SK-N-SH treated with all-trans-retinoic acid at 6 μM for 48 hours (cell line): ENCODE results near the gene TRPM5.

ENCODE experiments used
- ATAC-seq: fragments of 200-7000 bp; cut with Tn5 transposase; 3 replicates; pipeline ENCODE4 v1.9.1; 2020; ENCODE audit warnings: mild to moderate bottlenecking, moderate library complexity
- ARNTL ChIP-seq: fragments of 450-650 bp; formaldehyde crosslinking; IDR thresholded peaks from 2 replicates; pipeline ENCODE4 v1.5.0; 2020; ENCODE audit warnings: low read depth, mild to moderate bottlenecking, moderate library complexity, borderline replicate concordance
- BACH2 ChIP-seq: fragments of 250-450 bp; sonication (Bioruptor Pico); IDR thresholded peaks from 2 replicates; pipeline ENCODE4 v1.9.0; 2021; ENCODE audit warnings: mild to moderate bottlenecking, borderline replicate concordance
- CREB5 ChIP-seq: fragments of 250-450 bp; sonication (Bioruptor Pico); IDR thresholded peaks from 2 replicates; pipeline ENCODE4 v1.5.1; 2020; ENCODE audit warnings: low read depth, mild to moderate bottlenecking, moderate library complexity
- CSDC2 ChIP-seq: fragments of 250-450 bp; sonication (Bioruptor Pico); IDR thresholded peaks from 2 replicates; pipeline ENCODE4 v1.5.0; 2020; ENCODE audit warnings: mild to moderate bottlenecking, moderate library complexity
- ESRRG ChIP-seq: fragments of 250-450 bp; sonication (Bioruptor Pico); IDR thresholded peaks from 2 replicates; pipeline ENCODE4 v1.6.1; 2021; ENCODE audit warnings: mild to moderate bottlenecking
- GLIS3 ChIP-seq: fragments of 250-450 bp; sonication (Bioruptor Pico); IDR thresholded peaks from 2 replicates; pipeline ENCODE4 v1.5.0; 2020; ENCODE audit warnings: mild to moderate bottlenecking, moderate library complexity
- ISL1 ChIP-seq: fragments of 250-450 bp; sonication (Bioruptor Pico); IDR thresholded peaks from 2 replicates; pipeline ENCODE4 v2.1.2; 2022; ENCODE audit warnings: mild to moderate bottlenecking, moderate library complexity
- OSR1 ChIP-seq: fragments of 250-450 bp; sonication (Bioruptor Pico); IDR thresholded peaks from 2 replicates; pipeline ENCODE4 v1.8.0; 2022; ENCODE audit warnings: moderate library complexity, mild to moderate bottlenecking, inconsistent platforms
- POU6F1 ChIP-seq: fragments of 250-450 bp; sonication (Bioruptor Pico); IDR thresholded peaks from 2 replicates; pipeline ENCODE4 v1.8.0; 2021; ENCODE audit warnings: low read depth, mild to moderate bottlenecking, moderate library complexity, borderline replicate concordance
- PPARA ChIP-seq: fragments of 250-450 bp; sonication (Bioruptor Pico); IDR thresholded peaks from 2 replicates; pipeline ENCODE4 v1.5.0; 2020; ENCODE audit warnings: mild to moderate bottlenecking, borderline replicate concordance
- RARB ChIP-seq: fragments of 250-450 bp; sonication (Bioruptor Pico); IDR thresholded peaks from 2 replicates; pipeline ENCODE4 v1.8.0; 2021; ENCODE audit warnings: mild to moderate bottlenecking, moderate library complexity
- SNAI2 ChIP-seq: fragments of 250-450 bp; sonication (Bioruptor Pico); IDR thresholded peaks from 2 replicates; pipeline ENCODE4 v1.5.0; 2020; ENCODE audit warnings: mild to moderate bottlenecking, moderate library complexity
- TCF4 ChIP-seq: fragments of 250-450 bp; sonication (Bioruptor Pico); IDR thresholded peaks from 2 replicates; pipeline ENCODE4 v1.8.0; 2021; ENCODE audit warnings: mild to moderate bottlenecking, moderate library complexity, borderline replicate concordance
- TOX ChIP-seq: fragments of 250-450 bp; sonication (Bioruptor Pico); IDR thresholded peaks from 2 replicates; pipeline ENCODE4 v1.8.0; 2021; ENCODE audit warnings: mild to moderate bottlenecking, moderate library complexity, borderline replicate concordance
- TSHZ2 ChIP-seq: fragments of 250-450 bp; sonication (Bioruptor Pico); IDR thresholded peaks from 2 replicates; pipeline ENCODE4 v1.5.0; 2020; ENCODE audit warnings: mild to moderate bottlenecking, moderate library complexity
- ZFP3 ChIP-seq: fragments of 250-450 bp; sonication (Bioruptor Pico); IDR thresholded peaks from 2 replicates; pipeline ENCODE4 v1.5.0; 2020; ENCODE audit warnings: mild to moderate bottlenecking, moderate library complexity
- ZFP30 ChIP-seq: fragments of 450-650 bp; formaldehyde crosslinking; IDR thresholded peaks from 2 replicates; pipeline ENCODE4 v1.5.0; 2022; ENCODE audit warnings: mild to moderate bottlenecking, moderate library complexity
- ZNF565 ChIP-seq: fragments of 450-650 bp; formaldehyde crosslinking; conservative IDR thresholded peaks from 2 replicates; pipeline ENCODE4 v1.5.0; 2020; ENCODE audit warnings: low read depth, mild to moderate bottlenecking, moderate library complexity
- TF ChIP-seq, protein P1 (sequence below): fragments of 250-450 bp; sonication (Bioruptor Pico); IDR thresholded peaks from 2 replicates; pipeline ENCODE4 v1.5.1; 2021; ENCODE audit warnings: mild to moderate bottlenecking, moderate library complexity
- TF ChIP-seq, protein P2 (sequence below): fragments of 250-450 bp; sonication (Bioruptor Pico); IDR thresholded peaks from 2 replicates; pipeline ENCODE4 v1.8.0; 2020; ENCODE audit warnings: mild to moderate bottlenecking, moderate library complexity, borderline replicate concordance

TRPM5 gene, protein sequence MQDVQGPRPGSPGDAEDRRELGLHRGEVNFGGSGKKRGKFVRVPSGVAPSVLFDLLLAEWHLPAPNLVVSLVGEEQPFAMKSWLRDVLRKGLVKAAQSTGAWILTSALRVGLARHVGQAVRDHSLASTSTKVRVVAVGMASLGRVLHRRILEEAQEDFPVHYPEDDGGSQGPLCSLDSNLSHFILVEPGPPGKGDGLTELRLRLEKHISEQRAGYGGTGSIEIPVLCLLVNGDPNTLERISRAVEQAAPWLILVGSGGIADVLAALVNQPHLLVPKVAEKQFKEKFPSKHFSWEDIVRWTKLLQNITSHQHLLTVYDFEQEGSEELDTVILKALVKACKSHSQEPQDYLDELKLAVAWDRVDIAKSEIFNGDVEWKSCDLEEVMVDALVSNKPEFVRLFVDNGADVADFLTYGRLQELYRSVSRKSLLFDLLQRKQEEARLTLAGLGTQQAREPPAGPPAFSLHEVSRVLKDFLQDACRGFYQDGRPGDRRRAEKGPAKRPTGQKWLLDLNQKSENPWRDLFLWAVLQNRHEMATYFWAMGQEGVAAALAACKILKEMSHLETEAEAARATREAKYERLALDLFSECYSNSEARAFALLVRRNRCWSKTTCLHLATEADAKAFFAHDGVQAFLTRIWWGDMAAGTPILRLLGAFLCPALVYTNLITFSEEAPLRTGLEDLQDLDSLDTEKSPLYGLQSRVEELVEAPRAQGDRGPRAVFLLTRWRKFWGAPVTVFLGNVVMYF (N-terminal part only)

DNA sequence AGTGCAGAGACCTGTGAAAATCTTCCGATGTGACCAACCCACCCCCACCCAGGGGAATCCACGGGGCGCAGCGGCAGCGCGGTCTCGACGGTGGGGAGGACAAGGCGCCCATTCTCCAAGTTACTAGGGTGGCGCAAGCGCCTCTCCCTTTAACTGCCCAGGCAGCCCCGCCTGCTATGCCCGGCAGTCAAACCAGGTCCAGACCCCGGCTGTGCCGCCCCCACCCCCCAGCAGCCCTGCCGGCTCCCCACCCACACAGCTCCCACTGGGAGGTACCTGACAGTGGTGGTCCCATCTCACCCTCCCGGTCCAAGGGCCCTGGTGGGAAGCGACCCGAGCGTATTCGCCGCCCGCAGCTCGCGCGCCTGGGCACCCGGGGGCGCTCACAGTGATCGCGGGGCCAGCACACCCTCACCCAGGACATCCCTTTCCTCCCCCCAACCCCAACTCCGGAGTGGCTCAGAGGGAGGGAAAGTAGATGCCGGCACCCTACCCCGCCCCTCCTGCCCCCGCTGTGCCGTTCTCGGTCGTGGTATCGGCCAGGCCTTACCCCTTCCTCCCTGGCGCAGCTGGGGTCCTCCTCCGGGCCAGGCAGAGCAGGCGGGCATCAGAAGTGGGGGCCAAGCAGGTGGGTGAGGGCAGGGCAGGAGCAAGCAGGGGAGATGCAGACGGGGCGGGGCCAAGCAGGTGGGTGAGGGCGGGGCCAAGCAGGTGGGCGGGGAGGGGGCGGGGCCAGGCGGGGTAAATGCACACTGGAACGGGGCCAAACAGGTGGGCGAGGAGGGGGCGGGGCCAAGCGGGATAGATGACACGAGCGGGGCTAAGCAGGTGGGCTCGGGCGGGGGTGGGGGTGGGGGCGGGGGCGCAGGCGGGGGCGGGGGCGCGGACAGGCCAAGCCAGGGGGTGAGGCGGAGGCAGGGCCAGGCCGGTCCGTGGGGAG lies at the start of gene TRPM5:
TRPM5 (minus strand) TSS at position 634 of the 940 bp plus-strand sequence. CDS start 21,478 bp downstream, outside the sequence.
- TF ChIP-seq CSDC2 (CRISPR knock-in tag) (no peak), ARNTL (no peak), GLIS3 (CRISPR knock-in tag) (no peak), RARB (no peak), ZFP30 (CRISPR knock-in tag) (no peak), BACH2 (CRISPR knock-in tag) (no peak)
- TF ChIP-seq, protein P1, sequence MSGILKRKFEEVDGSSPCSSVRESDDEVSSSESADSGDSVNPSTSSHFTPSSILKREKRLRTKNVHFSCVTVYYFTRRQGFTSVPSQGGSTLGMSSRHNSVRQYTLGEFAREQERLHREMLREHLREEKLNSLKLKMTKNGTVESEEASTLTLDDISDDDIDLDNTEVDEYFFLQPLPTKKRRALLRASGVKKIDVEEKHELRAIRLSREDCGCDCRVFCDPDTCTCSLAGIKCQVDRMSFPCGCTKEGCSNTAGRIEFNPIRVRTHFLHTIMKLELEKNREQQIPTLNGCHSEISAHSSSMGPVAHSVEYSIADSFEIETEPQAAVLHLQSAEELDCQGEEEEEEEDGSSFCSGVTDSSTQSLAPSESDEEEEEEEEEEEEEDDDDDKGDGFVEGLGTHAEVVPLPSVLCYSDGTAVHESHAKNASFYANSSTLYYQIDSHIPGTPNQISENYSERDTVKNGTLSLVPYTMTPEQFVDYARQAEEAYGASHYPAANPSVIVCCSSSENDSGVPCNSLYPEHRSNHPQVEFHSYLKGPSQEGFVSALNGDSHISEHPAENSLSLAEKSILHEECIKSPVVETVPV (CRISPR knock-in tag): no peak
- ATAC-seq: no peak

GRCh38 chr11:2489083-2489482 lies 44.8 kb upstream of the TRPM5 start:
- ATAC-seq: no peak
- TF ChIP-seq TCF4 (CRISPR knock-in tag) (no peak), ZFP3 (CRISPR knock-in tag) (no peak), ZNF565 (no peak), ESRRG (CRISPR knock-in tag) (no peak), ZFP30 (CRISPR knock-in tag) (no peak), PPARA (CRISPR knock-in tag) (no peak), SNAI2 (CRISPR knock-in tag) (no peak), TOX (CRISPR knock-in tag) (no peak), ARNTL (no peak), ISL1 (CRISPR knock-in tag) (no peak), CSDC2 (CRISPR knock-in tag) (no peak), POU6F1 (CRISPR knock-in tag) (no peak), CREB5 (CRISPR knock-in tag) (no peak), OSR1 (no peak), GLIS3 (CRISPR knock-in tag) (no peak), TSHZ2 (CRISPR knock-in tag) (no peak), BACH2 (CRISPR knock-in tag) (no peak)
- TF ChIP-seq, protein P2, sequence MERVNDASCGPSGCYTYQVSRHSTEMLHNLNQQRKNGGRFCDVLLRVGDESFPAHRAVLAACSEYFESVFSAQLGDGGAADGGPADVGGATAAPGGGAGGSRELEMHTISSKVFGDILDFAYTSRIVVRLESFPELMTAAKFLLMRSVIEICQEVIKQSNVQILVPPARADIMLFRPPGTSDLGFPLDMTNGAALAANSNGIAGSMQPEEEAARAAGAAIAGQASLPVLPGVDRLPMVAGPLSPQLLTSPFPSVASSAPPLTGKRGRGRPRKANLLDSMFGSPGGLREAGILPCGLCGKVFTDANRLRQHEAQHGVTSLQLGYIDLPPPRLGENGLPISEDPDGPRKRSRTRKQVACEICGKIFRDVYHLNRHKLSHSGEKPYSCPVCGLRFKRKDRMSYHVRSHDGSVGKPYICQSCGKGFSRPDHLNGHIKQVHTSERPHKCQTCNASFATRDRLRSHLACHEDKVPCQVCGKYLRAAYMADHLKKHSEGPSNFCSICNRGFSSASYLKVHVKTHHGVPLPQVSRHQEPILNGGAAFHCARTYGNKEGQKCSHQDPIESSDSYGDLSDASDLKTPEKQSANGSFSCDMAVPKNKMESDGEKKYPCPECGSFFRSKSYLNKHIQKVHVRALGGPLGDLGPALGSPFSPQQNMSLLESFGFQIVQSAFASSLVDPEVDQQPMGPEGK (CRISPR knock-in tag): no peak
- TF ChIP-seq, protein P1 (CRISPR knock-in tag): no peak
- TF ChIP-seq, all 23 proteins: peak for 0
